H1 (cell line): ENCODE data around the gene KCNAB2. TPM values are rescaled to one million over a fixed set of nuclear protein-coding genes. Genes with fewer than 3 reads are reported as not detected.

Experiments used
- CREB1 ChIP-seq: IDR thresholded peaks from 2 replicates; pipeline ENCODE4 v1.6.1; 2012; ENCODE audit warnings: inconsistent platforms
- KDM5A ChIP-seq: fragments of 200-600 bp; IDR thresholded peaks from 2 replicates; pipeline ENCODE4 v1.7.1; 2012; ENCODE audit warnings: mild to moderate bottlenecking, low read length, inconsistent platforms, mixed read lengths
- SIRT6 ChIP-seq: IDR thresholded peaks from one replicate; pipeline ENCODE4 v1.7.1; 2012; ENCODE audit warnings: low read length, inconsistent platforms
- SP4 ChIP-seq: IDR thresholded peaks from 2 replicates; pipeline ENCODE4 v1.6.1; 2012; ENCODE audit warnings: low read length, inconsistent platforms
- polyA plus RNA-seq, 7 experiments: library from polyadenylated mRNA; depleted of rRNA in 3 of 7; stranded (reverse) in 5 of 7; unstranded in 2 of 7; fragments of >200 nt in 5 of 7; fragments of 200-250 nt in 2 of 7; gene quantifications; 1 replicate in 5 of 7; 2 replicates in 1 of 7; 4 replicates in 1 of 7; pipeline versions ENCODE4 v1.2.1 to v1.2.3, GENCODE V29; 2011 to 2013; ENCODE audit warnings: missing spikeins in 2 of 7, mixed read lengths in 2 of 7
- total RNA-seq: library from RNA; stranded (reverse); fragmentation: NEBNext Ultra II Directional; extraction: Animal tissue kit (Norgen Biotek cat#: 25700); gene quantifications from 2 replicates; pipeline ENCODE4 v1.2.1, GENCODE V29; 2021
- TF ChIP-seq, protein P1 (sequence below): IDR thresholded peaks from 2 replicates; pipeline ENCODE4 v1.6.1; 2012; ENCODE audit warnings: low read length, inconsistent platforms

The KCNAB2 gene
- total and polyA plus RNA-seq, 2 of the 8 experiments (the other 6 are each of a cell fraction or from before 2014, with no cell fraction given) = 4.5 to 7.0 TPM

DNA sequence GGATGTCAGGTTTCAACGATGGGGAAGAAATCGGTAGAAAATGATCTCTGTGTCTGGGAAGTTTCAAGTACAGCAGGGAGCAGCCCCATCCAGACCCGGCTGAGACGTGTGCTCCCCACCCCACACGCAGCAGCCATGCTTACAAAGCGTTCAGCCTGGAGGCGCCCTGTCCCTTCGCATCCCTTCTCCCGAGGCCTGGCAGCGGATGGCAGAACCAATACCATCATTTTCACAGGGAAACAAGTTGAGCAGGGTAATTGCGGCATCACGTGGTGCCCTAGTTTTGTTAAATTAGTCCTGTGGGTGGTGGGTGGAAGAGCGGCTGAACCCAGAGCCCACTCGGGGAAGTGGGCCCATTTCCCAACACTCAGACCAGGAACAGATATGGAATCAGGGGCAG is 23.9 kb downstream of the KCNAB2 start (continued):
- TF ChIP-seq SP4 (no peak), KDM5A (no peak), SIRT6 (no peak), CREB1 (no peak)
- TF ChIP-seq, protein P1, sequence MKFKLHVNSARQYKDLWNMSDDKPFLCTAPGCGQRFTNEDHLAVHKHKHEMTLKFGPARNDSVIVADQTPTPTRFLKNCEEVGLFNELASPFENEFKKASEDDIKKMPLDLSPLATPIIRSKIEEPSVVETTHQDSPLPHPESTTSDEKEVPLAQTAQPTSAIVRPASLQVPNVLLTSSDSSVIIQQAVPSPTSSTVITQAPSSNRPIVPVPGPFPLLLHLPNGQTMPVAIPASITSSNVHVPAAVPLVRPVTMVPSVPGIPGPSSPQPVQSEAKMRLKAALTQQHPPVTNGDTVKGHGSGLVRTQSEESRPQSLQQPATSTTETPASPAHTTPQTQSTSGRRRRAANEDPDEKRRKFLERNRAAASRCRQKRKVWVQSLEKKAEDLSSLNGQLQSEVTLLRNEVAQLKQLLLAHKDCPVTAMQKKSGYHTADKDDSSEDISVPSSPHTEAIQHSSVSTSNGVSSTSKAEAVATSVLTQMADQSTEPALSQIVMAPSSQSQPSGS = no peak
